ENCODE data around the gene COX7B2.

Gene COX7B2

DNA sequence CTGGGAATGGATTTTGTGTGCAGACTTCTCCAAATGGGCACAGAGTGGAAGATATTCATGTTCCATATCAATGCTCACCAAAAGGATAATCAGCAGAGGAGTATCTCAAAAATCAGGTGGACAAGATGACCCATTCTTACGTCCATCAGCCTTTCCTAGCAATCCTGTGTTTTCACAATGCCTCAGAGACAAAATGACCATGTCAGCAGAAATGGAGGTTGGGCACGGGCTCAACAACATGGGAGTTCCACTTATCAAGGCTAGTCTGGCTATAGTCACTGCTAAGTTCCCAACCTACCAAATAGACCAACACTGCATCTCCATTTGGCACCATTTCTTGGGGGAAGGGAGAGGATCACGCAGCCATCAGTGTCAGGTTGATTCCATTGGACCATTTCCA lies 179.0 kb downstream of the COX7B2 start:
- in situ Hi-C loops (cut with MboI; ENCODE audit: low sequenced_read_pairs): no loop called here

DNA sequence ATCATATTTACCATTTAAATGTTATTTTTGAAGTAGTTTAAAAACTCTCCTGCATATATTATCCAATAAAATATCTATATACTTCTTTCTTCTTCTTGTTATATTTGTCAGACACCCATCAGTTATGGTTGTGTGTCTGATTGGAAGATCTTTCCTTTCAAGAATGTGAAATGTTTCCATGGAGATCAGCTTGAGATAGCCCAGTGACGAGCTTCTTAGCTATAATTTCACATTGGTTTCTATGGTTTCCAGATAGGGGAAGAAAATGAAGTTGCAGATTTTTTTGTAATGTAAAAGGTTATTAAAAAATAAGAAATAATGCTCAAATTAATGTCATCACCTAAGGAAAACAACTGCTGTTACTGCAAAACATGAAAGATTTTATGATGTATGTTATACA lies 189.0 kb downstream of the COX7B2 start:
- in situ Hi-C loops (cut with MboI; ENCODE audit: low sequenced_read_pairs): no loop called here

- in situ Hi-C loops (cut with MboI; ENCODE audit: low sequenced_read_pairs): no loop called here
Measured at GRCh38 chr4:46717950-46718349, 191.1 kb downstream of the COX7B2 start.

- in situ Hi-C loops (cut with MboI; ENCODE audit: low sequenced_read_pairs): no loop called here
Measured at GRCh38 chr4:46715468-46715867, 193.6 kb downstream of the COX7B2 start.

DNA sequence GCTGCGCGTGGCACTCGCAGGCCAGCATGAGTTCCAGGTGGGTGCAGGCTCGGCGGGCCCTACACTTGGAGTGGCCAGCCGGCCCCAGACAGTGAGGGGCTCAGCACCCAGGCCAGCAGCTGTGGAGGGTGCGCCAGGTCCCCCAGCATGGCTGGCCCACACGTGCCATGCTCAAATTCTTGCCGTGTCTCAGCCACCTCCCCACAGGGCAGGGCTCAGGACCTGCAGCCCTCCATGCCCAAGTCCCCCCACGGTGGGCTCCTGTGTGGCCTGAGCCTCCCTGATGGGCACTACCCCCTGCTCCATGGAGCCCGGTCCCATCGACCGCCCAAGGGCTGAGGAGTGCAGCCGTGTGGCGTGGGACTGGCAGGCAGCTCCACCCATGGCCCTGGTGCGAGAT lies 210.2 kb downstream of the COX7B2 start:
- in situ Hi-C loops (cut with MboI; ENCODE audit: low sequenced_read_pairs): no loop called here
